ENCODE data around the gene PNKD.

PNKD gene

GRCh38 chr2:218340656-218341055 is 70.3 kb downstream of the PNKD start:
- Histone ChIP-seq H3K27me3 (replicated peaks; ENCODE audit: control insufficient read depth, insufficient read depth, low read length) (no peaks in the 10 kb centered on the region), H3K4me3 (replicated peaks; ENCODE audit: low read depth, low read length) (no peak overlapping the region), H3K36me3 (ENCODE audit: control insufficient read depth, insufficient read depth, low read length) (no peaks in the 10 kb centered on the region)
- DNase-seq (ENCODE audit: extremely low read depth, insufficient read length): no peak
- no peak for TF ChIP-seq CTCF (IDR thresholded peaks at IDR 0.05; ENCODE audit: insufficient read depth, low read length, poor library complexity, severe bottlenecking)

- H3K27me3 ChIP-seq (replicated peaks; ENCODE audit: control insufficient read depth, insufficient read depth, low read length): no peaks in the 10 kb centered on the region
- DNase-seq (ENCODE audit: extremely low read depth, insufficient read length): no peak
- no peak for TF ChIP-seq CTCF (IDR thresholded peaks at IDR 0.05; ENCODE audit: insufficient read depth, low read length, poor library complexity, severe bottlenecking)
- H3K36me3 ChIP-seq (ENCODE audit: control insufficient read depth, insufficient read depth, low read length): no peaks in the 10 kb centered on the region
- no peak overlapping the region for H3K4me3 ChIP-seq (replicated peaks; ENCODE audit: low read depth, low read length)
These were observed 71.1 kb downstream of the PNKD start for GRCh38 chr2:218341381-218341780.

- no peak overlapping the region for H3K4me3 ChIP-seq (replicated peaks; ENCODE audit: low read depth, low read length)
- no peak for DNase-seq (ENCODE audit: extremely low read depth, insufficient read length)
- no peaks in the 10 kb centered on the region for H3K36me3 ChIP-seq (ENCODE audit: control insufficient read depth, insufficient read depth, low read length)
- TF ChIP-seq CTCF (IDR thresholded peaks at IDR 0.05; ENCODE audit: insufficient read depth, low read length, poor library complexity, severe bottlenecking): no peak
- no peaks in the 10 kb centered on the region for H3K27me3 ChIP-seq (replicated peaks; ENCODE audit: control insufficient read depth, insufficient read depth, low read length)
These were observed 72.5 kb downstream of the PNKD start for GRCh38 chr2:218342837-218343236.

- H3K4me3 ChIP-seq (replicated peaks; ENCODE audit: low read depth, low read length): no peak overlapping the region
- TF ChIP-seq CTCF (IDR thresholded peaks at IDR 0.05; ENCODE audit: insufficient read depth, low read length, poor library complexity, severe bottlenecking): no peak
- no peaks in the 10 kb centered on the region for H3K36me3 ChIP-seq (ENCODE audit: control insufficient read depth, insufficient read depth, low read length)
- no peak for DNase-seq (ENCODE audit: extremely low read depth, insufficient read length)
- no peaks in the 10 kb centered on the region for H3K27me3 ChIP-seq (replicated peaks; ENCODE audit: control insufficient read depth, insufficient read depth, low read length)
These were observed 73.3 kb downstream of the PNKD start for GRCh38 chr2:218343591-218343990.

GRCh38 chr2:218344090-218344754 is 73.9 kb downstream of the PNKD start:
- H3K27me3 ChIP-seq (replicated peaks; ENCODE audit: control insufficient read depth, insufficient read depth, low read length): no peaks in the 10 kb centered on the region
- H3K4me3 ChIP-seq (replicated peaks; ENCODE audit: low read depth, low read length): no peak overlapping the region
- TF ChIP-seq CTCF (IDR thresholded peaks at IDR 0.05; ENCODE audit: insufficient read depth, low read length, poor library complexity, severe bottlenecking): no peak
- no peak for DNase-seq (ENCODE audit: extremely low read depth, insufficient read length)
- H3K36me3 ChIP-seq (ENCODE audit: control insufficient read depth, insufficient read depth, low read length): no peaks in the 10 kb centered on the region

Data from GM06990 (cell line).